ENCODE results near the gene MRE11.
A peak's percentile ranks its signal among the peaks of the same experiment; 100 is the strongest.

MRE11 gene

GRCh38 chr11:94493281-94494125 lies at the start of gene MRE11, which contains the start of gene ANKRD49:
Gene MRE11, minus strand, starts transcription at chr11:94493844. Its CDS starts 1,043 bp downstream, at chr11:94492801.
Gene ANKRD49, plus strand, starts transcription at chr11:94493984. Its CDS starts 2,710 bp downstream, at chr11:94496694.
- peak; percentile 92 to 94 for DNase-seq (ENCODE audit: extremely low read depth in 1 of 2, low read depth in 1 of 2)

- DNase-seq (ENCODE audit: extremely low read depth in 1 of 2, low read depth in 1 of 2): no peak
Observed at GRCh38 chr11:94539420-94539819, 45.8 kb upstream of the MRE11 start.

DNA sequence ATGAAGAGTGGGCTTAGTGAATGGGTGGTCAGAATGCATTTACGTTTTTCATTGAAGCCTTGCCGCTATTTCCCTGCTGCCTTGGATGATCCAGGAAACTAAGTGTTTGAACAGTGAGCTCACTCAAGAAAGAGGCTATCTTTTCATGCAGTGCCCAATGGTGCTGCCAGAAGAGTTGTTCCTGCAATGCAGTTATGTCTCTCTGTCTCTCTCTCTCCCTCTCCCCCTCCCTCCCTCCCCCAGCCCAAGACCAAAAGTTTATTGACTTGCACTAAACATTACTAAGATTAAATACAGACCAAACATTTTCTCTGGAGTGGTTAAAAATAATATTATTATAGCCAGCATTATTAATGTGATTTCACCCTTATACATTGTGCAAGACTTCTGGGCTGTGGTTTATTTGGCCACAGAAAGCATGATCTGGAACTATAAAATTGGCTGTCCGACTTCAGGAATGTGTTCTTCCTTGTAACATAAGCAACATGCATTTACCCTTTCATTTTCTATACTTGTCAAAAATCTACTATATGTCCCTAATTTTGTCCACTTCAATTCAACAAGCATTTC lies 43.5 kb upstream of the MRE11 start:
- no peak for DNase-seq (ENCODE audit: extremely low read depth in 1 of 2, low read depth in 1 of 2)

- no peak for DNase-seq (ENCODE audit: extremely low read depth in 1 of 2, low read depth in 1 of 2)
Observed at GRCh38 chr11:94536386-94536785, 42.7 kb upstream of the MRE11 start.

GRCh38 chr11:94533696-94534630 lies 40.3 kb upstream of the MRE11 start:
- no peak for DNase-seq (ENCODE audit: extremely low read depth in 1 of 2, low read depth in 1 of 2)

DNA sequence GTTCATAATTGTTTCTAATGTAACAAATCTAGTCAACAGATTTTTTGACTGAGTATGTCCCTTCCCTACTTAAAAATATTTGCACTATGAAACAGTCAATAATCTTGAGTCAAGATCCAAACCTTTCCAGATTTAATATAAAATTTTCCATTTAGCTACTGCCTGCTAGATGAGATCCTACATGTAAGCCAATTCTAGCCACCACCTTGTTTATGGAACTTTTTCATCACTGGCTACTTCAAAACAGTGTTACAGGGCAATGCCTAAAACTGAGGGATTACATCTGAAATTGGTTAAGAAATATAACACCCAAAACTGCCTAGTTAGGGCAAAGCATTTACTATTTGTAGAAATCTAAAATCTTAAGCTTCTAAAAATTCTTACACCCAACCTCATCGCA lies 39.6 kb upstream of the MRE11 start:
- DNase-seq (ENCODE audit: extremely low read depth in 1 of 2, low read depth in 1 of 2): no peak

DNA sequence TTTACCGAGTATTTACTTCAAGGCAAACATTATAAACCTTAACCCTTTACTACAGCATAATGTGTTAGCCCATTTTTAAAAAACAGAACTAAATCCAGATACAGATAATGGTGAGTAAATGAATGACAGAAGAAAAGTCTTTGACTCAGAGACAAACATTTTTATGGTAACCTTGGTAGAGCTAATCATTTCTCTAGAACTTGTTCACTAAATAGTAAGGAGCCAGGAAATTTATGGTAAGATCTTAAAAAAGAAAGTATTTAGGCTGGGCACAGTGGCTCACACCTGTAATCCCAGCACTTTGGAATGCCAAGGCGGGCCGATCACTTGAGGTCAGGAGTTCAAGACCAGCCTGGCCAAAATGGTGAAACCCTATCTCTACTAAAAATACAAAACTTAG lies 38.6 kb upstream of the MRE11 start:
- no peak for DNase-seq (ENCODE audit: extremely low read depth in 1 of 2, low read depth in 1 of 2)

- DNase-seq (ENCODE audit: extremely low read depth in 1 of 2, low read depth in 1 of 2): no peak
Observed at GRCh38 chr11:94528551-94528950, 34.9 kb upstream of the MRE11 start.

GRCh38 chr11:94526645-94527438 lies 33.2 kb upstream of the MRE11 start:
- no peak for DNase-seq (ENCODE audit: extremely low read depth in 1 of 2, low read depth in 1 of 2)

DNA sequence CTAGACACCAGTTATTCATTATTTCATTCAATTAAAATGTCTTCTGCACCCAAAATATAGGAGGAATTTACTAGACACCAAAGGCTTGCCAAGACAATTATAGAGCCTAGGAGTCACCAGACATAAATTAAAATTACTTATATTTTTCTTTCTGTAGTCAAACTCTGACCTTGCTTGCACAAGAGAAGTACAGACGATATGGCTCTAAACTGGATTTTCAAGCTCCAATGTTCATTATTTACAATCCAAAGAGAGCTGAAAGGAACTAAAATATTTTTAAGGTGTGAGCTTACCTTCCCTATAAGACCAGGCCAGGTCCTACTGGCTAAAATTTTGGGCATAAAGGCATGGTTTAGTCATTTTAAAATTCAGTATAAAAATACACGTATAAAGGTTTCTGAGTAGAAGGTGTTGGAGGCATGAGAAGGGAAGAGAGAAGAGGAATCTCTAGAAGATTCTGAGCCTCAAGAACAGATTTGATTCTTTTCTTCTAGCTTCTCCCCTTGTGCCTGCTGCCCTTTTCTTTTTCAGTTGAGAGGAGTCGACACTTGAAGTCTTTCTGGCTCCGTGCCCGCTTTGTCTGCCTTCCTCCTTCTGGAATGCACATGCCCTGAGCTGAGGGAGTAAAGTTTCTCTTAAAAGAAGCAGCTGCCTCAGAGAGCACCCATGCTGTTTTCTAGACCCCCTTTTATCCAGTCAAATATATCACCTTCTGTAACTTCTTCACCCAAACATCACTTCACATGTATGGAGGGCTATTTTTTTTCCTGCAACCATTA lies 32.1 kb upstream of the MRE11 start:
- no peak for DNase-seq (ENCODE audit: extremely low read depth in 1 of 2, low read depth in 1 of 2)

DNA sequence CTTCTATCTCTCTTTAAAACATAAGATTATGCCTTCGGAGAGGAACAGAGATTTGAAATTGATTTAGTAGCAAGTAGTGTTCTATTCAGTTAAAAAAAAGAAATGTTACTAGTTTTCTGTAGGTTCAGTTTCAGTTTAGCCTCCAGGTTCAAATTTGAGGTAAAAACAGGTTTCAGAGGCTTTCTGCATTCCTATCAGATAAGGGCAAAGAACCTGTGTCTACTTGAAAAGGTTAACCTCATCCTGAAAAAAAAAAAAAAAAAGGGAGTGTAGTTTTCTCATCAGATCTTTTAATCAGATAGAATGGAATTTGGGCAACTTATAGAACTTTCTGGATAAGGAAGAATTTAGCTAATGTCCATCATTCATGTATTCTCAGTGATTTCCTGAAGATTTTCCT lies 30.7 kb upstream of the MRE11 start:
- DNase-seq (ENCODE audit: extremely low read depth in 1 of 2, low read depth in 1 of 2): no peak

- DNase-seq (ENCODE audit: extremely low read depth in 1 of 2, low read depth in 1 of 2): no peak
Observed at GRCh38 chr11:94521684-94522083, 28.0 kb upstream of the MRE11 start.

- DNase-seq (ENCODE audit: extremely low read depth in 1 of 2, low read depth in 1 of 2): no peak
Observed at GRCh38 chr11:94519478-94520084, 25.9 kb upstream of the MRE11 start.

GRCh38 chr11:94518300-94518699 lies 24.7 kb upstream of the MRE11 start:
- DNase-seq (ENCODE audit: extremely low read depth in 1 of 2, low read depth in 1 of 2): no peak

GRCh38 chr11:94516725-94517124 lies 23.1 kb upstream of the MRE11 start:
- DNase-seq (ENCODE audit: extremely low read depth in 1 of 2, low read depth in 1 of 2): no peak

DNA sequence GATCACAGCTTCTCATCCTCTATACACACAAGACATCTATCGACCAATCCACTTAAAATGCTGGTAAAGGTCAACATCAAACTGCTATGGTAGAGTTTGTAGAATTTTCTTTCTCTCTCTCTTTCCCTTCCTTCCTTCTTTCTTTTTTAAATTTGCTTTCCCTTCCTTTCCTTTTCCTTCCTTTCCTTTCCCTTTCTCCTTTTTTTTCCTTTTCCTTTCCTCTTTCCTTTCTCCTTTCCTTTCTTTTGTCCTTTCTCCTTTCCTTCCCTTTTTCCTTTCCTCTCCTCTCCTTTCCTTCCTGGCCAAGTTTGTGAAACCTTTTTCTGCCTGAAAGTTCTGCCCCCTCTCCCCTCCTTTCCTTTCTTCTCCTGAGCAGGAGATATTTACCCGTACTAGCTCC lies 21.8 kb upstream of the MRE11 start:
- DNase-seq (ENCODE audit: extremely low read depth in 1 of 2, low read depth in 1 of 2): no peak

GRCh38 chr11:94513091-94513490 lies 19.4 kb upstream of the MRE11 start:
- no peak for DNase-seq (ENCODE audit: extremely low read depth in 1 of 2, low read depth in 1 of 2)

DNA sequence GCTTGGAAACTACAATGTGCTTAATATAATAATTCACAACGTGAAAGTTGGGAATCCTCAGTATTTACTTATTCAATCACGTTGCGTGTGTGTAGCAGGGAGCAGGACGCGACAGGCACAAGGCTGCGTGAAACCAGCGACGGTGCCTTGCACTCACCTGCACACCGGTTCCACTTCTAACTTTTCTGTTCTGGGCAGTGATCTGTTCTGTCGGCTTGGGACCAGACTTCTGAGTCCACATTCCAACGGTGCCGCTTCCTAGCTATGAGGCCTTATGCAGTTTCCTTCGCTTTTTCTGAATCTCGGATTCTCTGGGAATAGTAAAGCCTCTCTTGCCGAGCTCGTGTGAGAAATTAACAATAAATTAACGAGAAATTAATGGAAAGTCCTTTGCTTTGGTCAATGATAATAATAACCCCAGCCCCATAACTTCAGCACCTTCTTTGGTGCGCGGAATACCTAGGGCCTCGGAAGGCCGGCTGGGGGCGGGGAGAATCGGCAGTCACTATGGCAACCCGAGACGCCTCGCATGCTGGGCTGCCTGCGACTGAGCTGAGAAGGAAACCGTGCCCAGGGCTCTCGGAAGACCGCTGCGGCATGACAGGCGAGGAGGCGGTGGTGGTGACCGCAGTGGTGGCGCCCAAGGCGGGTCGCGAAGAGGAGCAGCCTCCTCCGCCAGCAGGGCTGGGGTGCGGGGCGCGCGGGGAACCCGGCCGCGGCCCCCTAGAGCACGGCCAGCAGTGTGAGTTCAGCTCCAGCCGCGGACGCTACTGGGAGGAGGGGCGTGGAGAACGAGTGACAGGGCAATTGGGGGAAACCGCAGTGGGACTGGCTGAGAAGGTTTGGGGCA lies 18.5 kb upstream of the MRE11 start, which contains the start of gene C11orf97:
Gene C11orf97, plus strand, starts transcription at position 530 of the 850 bp plus-strand sequence. Its CDS starts 68 bp downstream, at position 598.
- peak; percentile 36 to 48 for DNase-seq (ENCODE audit: extremely low read depth in 1 of 2, low read depth in 1 of 2)

Measured in stimulated activated CD8-positive, alpha-beta memory T cell treated with anti-CD3 and anti-CD28 coated beads, Interleukin-7, amount 100 ng/mL, for 48 hours (primary cell).